Body of pancreas (tissue), 4 donors: ENCODE results near the gene CDC42EP1.
A peak's percentile ranks its signal among the peaks of the same experiment; 100 is the strongest.

Experiments
- POLR2A ChIP-seq, 3 donors: fragments of 450-650 bp; IDR thresholded peaks; one replicate each; pipeline ENCODE4 v1.6.1; 2016; ENCODE audit warnings: antibody characterized with exemption in 3 of 3, mild to moderate bottlenecking in 2 of 3
- TF ChIP-seq, protein P1 (sequence below), 7 experiments: fragments of 450-650 bp in 4 of 7; fragments of 200-600 bp in 3 of 7; sonication (generic) in 3 of 7; IDR thresholded peaks; one replicate each; pipeline ENCODE4 v1.5.1; 2016 to 2019; ENCODE audit warnings: antibody characterized with exemption in 7 of 7

GRCh38 chr22:37608477-37609239 is 48.4 kb downstream of the CDC42EP1 start, which contains the start of gene GGA1:
- TF ChIP-seq, protein P1, sequence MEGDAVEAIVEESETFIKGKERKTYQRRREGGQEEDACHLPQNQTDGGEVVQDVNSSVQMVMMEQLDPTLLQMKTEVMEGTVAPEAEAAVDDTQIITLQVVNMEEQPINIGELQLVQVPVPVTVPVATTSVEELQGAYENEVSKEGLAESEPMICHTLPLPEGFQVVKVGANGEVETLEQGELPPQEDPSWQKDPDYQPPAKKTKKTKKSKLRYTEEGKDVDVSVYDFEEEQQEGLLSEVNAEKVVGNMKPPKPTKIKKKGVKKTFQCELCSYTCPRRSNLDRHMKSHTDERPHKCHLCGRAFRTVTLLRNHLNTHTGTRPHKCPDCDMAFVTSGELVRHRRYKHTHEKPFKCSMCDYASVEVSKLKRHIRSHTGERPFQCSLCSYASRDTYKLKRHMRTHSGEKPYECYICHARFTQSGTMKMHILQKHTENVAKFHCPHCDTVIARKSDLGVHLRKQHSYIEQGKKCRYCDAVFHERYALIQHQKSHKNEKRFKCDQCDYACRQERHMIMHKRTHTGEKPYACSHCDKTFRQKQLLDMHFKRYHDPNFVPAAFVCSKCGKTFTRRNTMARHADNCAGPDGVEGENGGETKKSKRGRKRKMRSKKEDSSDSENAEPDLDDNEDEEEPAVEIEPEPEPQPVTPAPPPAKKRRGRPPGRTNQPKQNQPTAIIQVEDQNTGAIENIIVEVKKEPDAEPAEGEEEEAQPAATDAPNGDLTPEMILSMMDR (IDR thresholded peaks at IDR 0.05), result peak in 2 of 7 experiments; percentile 4 to 22
- peak; percentile 61 to 84 (median 79) for TF ChIP-seq POLR2A (IDR thresholded peaks at IDR 0.05)
